Endometrial microvascular endothelial cells (primary cell): ENCODE results near the gene DSCAM. TPM values are rescaled to one million over a fixed set of nuclear protein-coding genes. Genes with fewer than 3 reads are reported as not detected.

Experiments
- in situ Hi-C: cut with HindIII; loops from 2 replicates; pipeline ENCODE4 v1.10.0; 2017; ENCODE audit warnings: low sequenced_read_pairs, low pct_unique_long_range_greater_than_20kb; ENCODE audit errors: inconsistent ontology term
- total RNA-seq: library from RNA; depleted of rRNA; stranded (reverse); fragments of >200 nt; gene quantifications from one replicate; pipeline ENCODE4 v1.2.3, GENCODE V29; 2015; ENCODE audit errors: inconsistent ontology term

The DSCAM gene
- total RNA-seq, 1 donor from 2014 or later, result not detected

GRCh38 chr21:40158366-40158765 is 688.6 kb downstream of the DSCAM start:
- in situ Hi-C loops, result no loop called here

GRCh38 chr21:40155563-40155962 is 691.4 kb downstream of the DSCAM start:
- in situ Hi-C loops, result no loop called here

- in situ Hi-C loops, result no loop called here
Measured at GRCh38 chr21:40153351-40153750, 693.6 kb downstream of the DSCAM start.

GRCh38 chr21:40152476-40152875 is 694.5 kb downstream of the DSCAM start:
- in situ Hi-C loops, result no loop called here

- in situ Hi-C loops, result no loop called here
Measured at GRCh38 chr21:40151611-40152010, 695.3 kb downstream of the DSCAM start.

- in situ Hi-C loops, result no loop called here
Measured at GRCh38 chr21:40146216-40146837, 700.6 kb downstream of the DSCAM start.

- in situ Hi-C loops, result no loop called here
Measured at GRCh38 chr21:40143822-40144525, 703.0 kb downstream of the DSCAM start.

GRCh38 chr21:40141621-40142020 is 705.3 kb downstream of the DSCAM start:
- in situ Hi-C loops, result no loop called here

GRCh38 chr21:40140675-40141074 is 706.3 kb downstream of the DSCAM start:
- in situ Hi-C loops, result no loop called here

GRCh38 chr21:40139636-40140035 is 707.3 kb downstream of the DSCAM start:
- in situ Hi-C loops, result no loop called here

GRCh38 chr21:40136571-40136970 is 710.4 kb downstream of the DSCAM start:
- in situ Hi-C loops, result no loop called here

- in situ Hi-C loops, result no loop called here
Measured at GRCh38 chr21:40134731-40135492, 712.0 kb downstream of the DSCAM start.

GRCh38 chr21:40130476-40130875 is 716.5 kb downstream of the DSCAM start:
- in situ Hi-C loops, result no loop called here

- in situ Hi-C loops, result no loop called here
Measured at GRCh38 chr21:40129809-40130208, 717.1 kb downstream of the DSCAM start.

- in situ Hi-C loops, result no loop called here
Measured at GRCh38 chr21:40128891-40129290, 718.1 kb downstream of the DSCAM start.

- in situ Hi-C loops, result no loop called here
Measured at GRCh38 chr21:40120940-40121575, 725.9 kb downstream of the DSCAM start.

- in situ Hi-C loops, result no loop called here
Measured at GRCh38 chr21:40118527-40118926, 728.4 kb downstream of the DSCAM start.

GRCh38 chr21:40117236-40117635 is 729.7 kb downstream of the DSCAM start:
- in situ Hi-C loops, result no loop called here

GRCh38 chr21:40115775-40116174 is 731.2 kb downstream of the DSCAM start:
- in situ Hi-C loops, result no loop called here
